ENCODE results near the gene SNX19.

SNX19 gene

GRCh38 chr11:130891326-130891725, 25.0 kb downstream of the SNX19 start:
- peaks cover 2 to 3% of the 10 kb centered on the region in 2 donors for H3K4me1 ChIP-seq (ENCODE audit: control insufficient read depth in 2 of 2, insufficient read depth in 2 of 2, low read length in 2 of 2)
- H3K4me3 ChIP-seq (ENCODE audit: low read length in 2 of 2), result no peak overlapping the region
- no peak overlapping the region for H3K9ac ChIP-seq (ENCODE audit: low read depth in 1 of 2, low read length in 2 of 2)
- H3K9me3 ChIP-seq (ENCODE audit: control insufficient read depth in 2 of 2, low read length in 2 of 2), result no peaks in the 10 kb centered on the region
- no peak overlapping the region for H3K27ac ChIP-seq (ENCODE audit: low read depth in 2 of 2, low read length in 2 of 2)
- H3K27me3 ChIP-seq (ENCODE audit: control insufficient read depth in 2 of 2, insufficient read depth in 2 of 2, low read length in 2 of 2), result no peaks in the 10 kb centered on the region
- peaks cover 49 to 52% of the 10 kb centered on the region in 2 donors for H3K36me3 ChIP-seq (ENCODE audit: control insufficient read depth in 2 of 2, insufficient read depth in 2 of 2, low read length in 2 of 2)

DNA sequence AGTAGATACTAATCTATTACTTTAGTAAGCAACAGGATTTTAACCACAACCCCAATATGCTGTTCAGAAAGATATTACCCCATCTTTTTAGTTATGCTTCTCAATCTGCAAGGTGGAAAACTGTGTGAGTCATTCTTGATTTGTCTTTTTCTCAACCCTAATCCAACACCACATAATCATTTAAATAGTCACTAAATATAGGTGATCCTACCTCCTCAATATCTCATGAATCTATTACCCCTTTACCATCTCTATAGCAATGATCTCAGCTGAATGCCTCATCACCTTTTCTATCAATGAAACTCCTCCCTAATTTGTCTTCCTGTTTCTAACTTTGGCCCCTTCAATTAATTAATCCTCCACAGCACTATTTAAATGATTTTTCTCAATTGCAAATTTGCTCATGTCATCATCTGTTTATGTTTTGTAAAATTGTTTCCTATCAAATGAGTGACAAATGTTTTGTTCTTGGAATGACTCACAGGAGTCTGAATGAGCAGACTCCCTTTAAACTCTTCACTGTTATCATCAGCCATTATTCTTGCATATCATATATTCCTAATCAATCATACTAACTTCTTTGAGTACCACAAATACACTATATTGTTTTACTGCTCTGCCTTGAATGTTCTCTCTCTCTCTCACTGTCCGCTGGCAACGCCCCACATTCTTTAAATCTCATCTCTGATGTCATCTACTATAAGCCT, 26.1 kb downstream of the SNX19 start:
- no peak overlapping the region for H3K4me3 ChIP-seq (ENCODE audit: low read length in 2 of 2)
- no peaks in the 10 kb centered on the region for H3K9me3 ChIP-seq (ENCODE audit: control insufficient read depth in 2 of 2, low read length in 2 of 2)
- H3K36me3 ChIP-seq (ENCODE audit: control insufficient read depth in 2 of 2, insufficient read depth in 2 of 2, low read length in 2 of 2), result peaks cover 44 to 50% of the 10 kb centered on the region in 2 donors
- H3K27me3 ChIP-seq (ENCODE audit: control insufficient read depth in 2 of 2, insufficient read depth in 2 of 2, low read length in 2 of 2), result no peaks in the 10 kb centered on the region
- no peak overlapping the region for H3K9ac ChIP-seq (ENCODE audit: low read depth in 1 of 2, low read length in 2 of 2)
- H3K4me1 ChIP-seq (ENCODE audit: control insufficient read depth in 2 of 2, insufficient read depth in 2 of 2, low read length in 2 of 2), result peaks cover 2 to 3% of the 10 kb centered on the region in 2 donors
- no peak overlapping the region for H3K27ac ChIP-seq (ENCODE audit: low read depth in 2 of 2, low read length in 2 of 2)

GRCh38 chr11:130888790-130889189, 27.5 kb downstream of the SNX19 start:
- peaks cover 37 to 41% of the 10 kb centered on the region in 2 donors for H3K36me3 ChIP-seq (ENCODE audit: control insufficient read depth in 2 of 2, insufficient read depth in 2 of 2, low read length in 2 of 2)
- no peaks in the 10 kb centered on the region for H3K9me3 ChIP-seq (ENCODE audit: control insufficient read depth in 2 of 2, low read length in 2 of 2)
- H3K9ac ChIP-seq (ENCODE audit: low read depth in 1 of 2, low read length in 2 of 2), result no peak overlapping the region
- no peaks in the 10 kb centered on the region for H3K27me3 ChIP-seq (ENCODE audit: control insufficient read depth in 2 of 2, insufficient read depth in 2 of 2, low read length in 2 of 2)
- no peak overlapping the region for H3K4me3 ChIP-seq (ENCODE audit: low read length in 2 of 2)
- H3K27ac ChIP-seq (ENCODE audit: low read depth in 2 of 2, low read length in 2 of 2), result no peak overlapping the region
- no peaks in the 10 kb centered on the region for H3K4me1 ChIP-seq (ENCODE audit: control insufficient read depth in 2 of 2, insufficient read depth in 2 of 2, low read length in 2 of 2)

DNA sequence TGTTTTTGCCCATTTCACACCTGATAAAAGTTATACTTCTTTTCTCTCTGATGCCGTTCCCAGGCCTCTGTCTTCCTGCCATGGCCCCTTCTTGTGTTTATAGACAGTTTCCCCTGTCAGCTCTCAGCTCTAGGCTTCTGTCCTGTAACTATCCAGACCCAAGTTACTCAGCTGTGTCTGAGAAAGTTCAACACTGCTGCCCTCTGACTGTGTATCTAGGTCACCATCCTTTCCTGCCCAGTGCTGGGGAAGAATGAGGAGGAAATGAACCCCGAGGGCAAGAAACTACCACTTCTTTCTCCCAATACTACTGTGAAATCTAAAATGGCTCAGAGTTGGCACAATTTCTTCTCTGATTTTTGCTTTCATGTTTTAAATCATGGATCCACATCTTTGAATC, 29.6 kb downstream of the SNX19 start:
- H3K9ac ChIP-seq (ENCODE audit: low read depth in 1 of 2, low read length in 2 of 2), result no peak overlapping the region
- H3K27ac ChIP-seq (ENCODE audit: low read depth in 2 of 2, low read length in 2 of 2), result no peak overlapping the region
- H3K36me3 ChIP-seq (ENCODE audit: control insufficient read depth in 2 of 2, insufficient read depth in 2 of 2, low read length in 2 of 2), result peaks cover 42 to 45% of the 10 kb centered on the region in 2 donors
- no peaks in the 10 kb centered on the region for H3K4me1 ChIP-seq (ENCODE audit: control insufficient read depth in 2 of 2, insufficient read depth in 2 of 2, low read length in 2 of 2)
- no peak overlapping the region for H3K4me3 ChIP-seq (ENCODE audit: low read length in 2 of 2)
- no peaks in the 10 kb centered on the region for H3K9me3 ChIP-seq (ENCODE audit: control insufficient read depth in 2 of 2, low read length in 2 of 2)
- no peaks in the 10 kb centered on the region for H3K27me3 ChIP-seq (ENCODE audit: control insufficient read depth in 2 of 2, insufficient read depth in 2 of 2, low read length in 2 of 2)

DNA sequence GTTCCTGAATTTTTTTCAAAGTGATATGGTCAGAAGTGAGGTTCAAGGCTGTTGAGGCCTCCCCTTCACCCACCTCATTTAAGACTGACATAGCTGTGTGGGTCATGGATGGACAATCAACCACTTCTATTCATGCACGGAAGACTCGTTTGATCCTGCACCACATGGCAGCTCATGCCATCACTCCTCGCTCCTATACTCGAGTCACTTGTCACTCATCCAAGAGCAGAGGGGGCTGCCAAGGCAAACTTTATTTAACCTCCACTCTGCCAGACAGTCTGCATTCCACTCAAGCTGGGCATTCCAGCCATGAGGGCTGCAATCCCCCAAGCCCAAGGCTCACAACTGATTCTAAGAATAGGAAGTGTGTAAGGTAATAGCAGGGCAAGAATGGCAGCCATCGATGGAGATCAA, 34.1 kb downstream of the SNX19 start:
- Histone ChIP-seq H3K9me3 (ENCODE audit: control insufficient read depth in 2 of 2, low read length in 2 of 2) (no peaks in the 10 kb centered on the region), H3K27me3 (ENCODE audit: control insufficient read depth in 2 of 2, insufficient read depth in 2 of 2, low read length in 2 of 2) (no peaks in the 10 kb centered on the region), H3K36me3 (ENCODE audit: control insufficient read depth in 2 of 2, insufficient read depth in 2 of 2, low read length in 2 of 2) (peaks cover 51 to 69% of the 10 kb centered on the region in 2 donors), H3K27ac (ENCODE audit: low read depth in 2 of 2, low read length in 2 of 2) (no peak overlapping the region), H3K9ac (ENCODE audit: low read depth in 1 of 2, low read length in 2 of 2) (no peak overlapping the region), H3K4me3 (ENCODE audit: low read length in 2 of 2) (no peak overlapping the region), H3K4me1 (ENCODE audit: control insufficient read depth in 2 of 2, insufficient read depth in 2 of 2, low read length in 2 of 2) (no peaks in the 10 kb centered on the region)

DNA sequence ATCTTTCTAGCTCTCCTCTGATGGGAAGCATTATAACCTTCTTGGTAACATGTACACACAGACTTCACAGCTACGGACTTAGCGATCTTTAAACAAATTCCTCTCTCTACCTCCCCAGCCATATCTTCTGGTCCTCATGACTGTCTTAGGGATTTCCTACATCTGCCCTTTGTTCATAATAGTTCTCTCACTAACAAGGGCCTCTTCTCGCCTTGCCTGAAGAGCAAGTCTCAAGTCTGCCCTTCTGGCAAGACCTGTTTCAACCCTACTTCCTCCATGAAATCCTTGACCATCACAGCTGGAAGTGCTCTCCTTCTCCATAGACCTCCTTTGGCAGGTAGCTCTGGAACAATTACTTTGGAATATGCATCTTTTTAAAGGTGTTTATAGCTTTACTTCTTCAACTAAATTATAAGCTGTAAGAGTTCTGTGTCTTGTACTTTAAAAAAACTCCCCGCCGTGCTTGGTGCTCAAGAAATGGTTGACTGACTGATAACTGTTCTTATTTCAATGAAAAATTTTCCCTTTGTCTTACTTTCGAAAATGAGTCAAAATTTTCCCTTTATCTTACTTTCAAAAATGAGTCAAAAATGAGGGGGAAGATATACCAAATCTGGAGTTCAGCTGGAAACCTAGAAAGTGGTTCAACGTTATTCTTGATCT, 34.7 kb downstream of the SNX19 start:
- Histone ChIP-seq H3K27me3 (ENCODE audit: control insufficient read depth in 2 of 2, insufficient read depth in 2 of 2, low read length in 2 of 2) (no peaks in the 10 kb centered on the region), H3K9me3 (ENCODE audit: control insufficient read depth in 2 of 2, low read length in 2 of 2) (no peaks in the 10 kb centered on the region), H3K27ac (ENCODE audit: low read depth in 2 of 2, low read length in 2 of 2) (no peak overlapping the region), H3K36me3 (ENCODE audit: control insufficient read depth in 2 of 2, insufficient read depth in 2 of 2, low read length in 2 of 2) (peaks cover 56 to 70% of the 10 kb centered on the region in 2 donors), H3K9ac (ENCODE audit: low read depth in 1 of 2, low read length in 2 of 2) (no peak overlapping the region), H3K4me3 (ENCODE audit: low read length in 2 of 2) (no peak overlapping the region), H3K4me1 (ENCODE audit: control insufficient read depth in 2 of 2, insufficient read depth in 2 of 2, low read length in 2 of 2) (no peaks in the 10 kb centered on the region)

- Histone ChIP-seq H3K27ac (ENCODE audit: low read depth in 2 of 2, low read length in 2 of 2) (no peak overlapping the region), H3K4me1 (ENCODE audit: control insufficient read depth in 2 of 2, insufficient read depth in 2 of 2, low read length in 2 of 2) (no peaks in the 10 kb centered on the region), H3K9me3 (ENCODE audit: control insufficient read depth in 2 of 2, low read length in 2 of 2) (no peaks in the 10 kb centered on the region), H3K27me3 (ENCODE audit: control insufficient read depth in 2 of 2, insufficient read depth in 2 of 2, low read length in 2 of 2) (no peaks in the 10 kb centered on the region), H3K36me3 (ENCODE audit: control insufficient read depth in 2 of 2, insufficient read depth in 2 of 2, low read length in 2 of 2) (peaks cover 53 to 71% of the 10 kb centered on the region in 2 donors), H3K9ac (ENCODE audit: low read depth in 1 of 2, low read length in 2 of 2) (no peak overlapping the region), H3K4me3 (ENCODE audit: low read length in 2 of 2) (no peak overlapping the region)
These were observed 36.4 kb downstream of the SNX19 start for GRCh38 chr11:130879836-130880235.

GRCh38 chr11:130876931-130877915, 39.1 kb downstream of the SNX19 start:
- Histone ChIP-seq H3K9ac (ENCODE audit: low read depth in 1 of 2, low read length in 2 of 2) (no peak overlapping the region), H3K27me3 (ENCODE audit: control insufficient read depth in 2 of 2, insufficient read depth in 2 of 2, low read length in 2 of 2) (no peaks in the 10 kb centered on the region), H3K36me3 (ENCODE audit: control insufficient read depth in 2 of 2, insufficient read depth in 2 of 2, low read length in 2 of 2) (peaks cover 47 to 64% of the 10 kb centered on the region in 2 donors), H3K4me3 (ENCODE audit: low read length in 2 of 2) (no peak overlapping the region), H3K4me1 (ENCODE audit: control insufficient read depth in 2 of 2, insufficient read depth in 2 of 2, low read length in 2 of 2) (no peaks in the 10 kb centered on the region), H3K9me3 (ENCODE audit: control insufficient read depth in 2 of 2, low read length in 2 of 2) (no peaks in the 10 kb centered on the region), H3K27ac (ENCODE audit: low read depth in 2 of 2, low read length in 2 of 2) (no peak overlapping the region)

- H3K36me3 ChIP-seq (ENCODE audit: control insufficient read depth in 2 of 2, insufficient read depth in 2 of 2, low read length in 2 of 2), result peaks cover 48 to 65% of the 10 kb centered on the region in 2 donors
- H3K27ac ChIP-seq (ENCODE audit: low read depth in 2 of 2, low read length in 2 of 2), result no peak overlapping the region
- no peaks in the 10 kb centered on the region for H3K4me1 ChIP-seq (ENCODE audit: control insufficient read depth in 2 of 2, insufficient read depth in 2 of 2, low read length in 2 of 2)
- no peaks in the 10 kb centered on the region for H3K9me3 ChIP-seq (ENCODE audit: control insufficient read depth in 2 of 2, low read length in 2 of 2)
- H3K9ac ChIP-seq (ENCODE audit: low read depth in 1 of 2, low read length in 2 of 2), result no peak overlapping the region
- H3K4me3 ChIP-seq (ENCODE audit: low read length in 2 of 2), result no peak overlapping the region
- no peaks in the 10 kb centered on the region for H3K27me3 ChIP-seq (ENCODE audit: control insufficient read depth in 2 of 2, insufficient read depth in 2 of 2, low read length in 2 of 2)
These were observed 40.2 kb downstream of the SNX19 start for GRCh38 chr11:130876100-130876499.
